NOMO-1 treated with dmso at 0.1 percent for 144 hours (cell line): ENCODE measurements around the gene MLLT10.

Experiments
- DNase-seq: peaks from one replicate; lab custom pipeline; 2025; ENCODE audit not compliant: unreplicated experiment; lab: John Stamatoyannopoulos, UW

MLLT10 gene

GRCh38 chr10:21516242-21517131 lies 17.5 kb upstream of the MLLT10 start:
- no peak for DNase-seq

- no peak for DNase-seq
Measured at GRCh38 chr10:21517134-21518031, 16.6 kb upstream of the MLLT10 start.

- DNase-seq: peak; percentile 89
Measured at GRCh38 chr10:21518149-21518640, 15.8 kb upstream of the MLLT10 start.

- peak; percentile 35 for DNase-seq
Measured at GRCh38 chr10:21518641-21519396, 15.2 kb upstream of the MLLT10 start.

- DNase-seq: no peak
Measured at GRCh38 chr10:21519397-21519933, 14.6 kb upstream of the MLLT10 start.

DNA sequence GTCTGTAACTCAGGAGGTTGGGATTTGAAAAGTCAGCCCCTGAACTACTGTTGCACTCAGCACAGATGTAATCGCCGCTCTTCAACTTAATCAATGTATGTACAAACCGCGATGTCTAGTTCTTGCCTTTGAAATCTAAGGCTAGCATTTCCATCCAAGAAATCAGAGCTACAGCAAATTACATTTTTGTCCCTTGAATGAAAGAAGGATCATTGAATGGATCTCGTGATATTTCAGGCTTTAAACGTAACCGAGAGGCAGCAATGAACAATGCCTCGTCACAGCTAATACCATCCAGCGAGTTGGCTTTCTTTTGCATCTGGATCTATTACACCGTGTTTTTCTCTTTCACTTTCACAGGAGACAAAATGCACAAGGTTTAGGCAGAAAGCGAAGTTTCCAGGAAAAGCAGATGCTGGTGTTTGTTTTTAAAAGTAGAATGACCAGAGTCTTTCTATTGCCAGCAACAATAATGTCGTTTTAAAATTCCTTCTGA lies 14.0 kb upstream of the MLLT10 start:
- DNase-seq: no peak

DNA sequence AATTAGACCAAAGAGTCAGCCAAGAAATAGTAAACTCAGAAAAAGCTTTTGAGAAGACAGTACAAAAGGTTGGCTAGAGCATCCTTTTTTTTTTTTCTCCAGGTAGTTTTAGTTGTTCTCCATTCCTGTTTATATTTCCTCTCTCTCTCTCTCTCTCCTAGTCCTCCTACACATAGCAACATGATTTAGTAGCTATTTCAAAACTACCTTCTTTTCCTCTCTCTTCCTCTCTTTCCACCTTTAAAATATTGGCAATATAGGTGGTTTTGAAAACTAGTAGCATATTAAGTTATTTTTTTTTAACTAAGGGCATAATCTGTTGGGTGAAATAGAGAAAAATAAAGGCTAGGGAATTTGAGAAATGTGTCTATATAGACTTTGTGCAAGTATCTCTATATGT lies 13.5 kb upstream of the MLLT10 start:
- no peak for DNase-seq

DNA sequence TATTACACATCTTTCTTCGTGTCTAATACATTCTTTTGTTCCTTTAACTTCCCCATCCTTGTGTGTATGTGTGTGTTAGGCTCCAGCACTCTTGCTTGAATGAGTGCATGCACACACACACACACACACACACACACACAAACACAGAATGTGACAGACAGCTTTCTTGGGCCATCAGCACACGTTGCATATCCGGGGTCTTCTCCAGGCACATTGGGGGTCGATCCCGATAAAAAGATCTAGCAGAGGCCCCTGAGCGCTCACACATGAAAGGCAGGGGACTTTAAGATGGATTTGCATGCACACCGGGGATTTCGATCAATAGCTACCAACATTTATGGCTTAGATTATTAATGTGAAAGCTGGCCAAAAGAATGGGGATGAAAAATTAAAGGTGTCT lies 13.1 kb upstream of the MLLT10 start:
- no peak for DNase-seq

DNA sequence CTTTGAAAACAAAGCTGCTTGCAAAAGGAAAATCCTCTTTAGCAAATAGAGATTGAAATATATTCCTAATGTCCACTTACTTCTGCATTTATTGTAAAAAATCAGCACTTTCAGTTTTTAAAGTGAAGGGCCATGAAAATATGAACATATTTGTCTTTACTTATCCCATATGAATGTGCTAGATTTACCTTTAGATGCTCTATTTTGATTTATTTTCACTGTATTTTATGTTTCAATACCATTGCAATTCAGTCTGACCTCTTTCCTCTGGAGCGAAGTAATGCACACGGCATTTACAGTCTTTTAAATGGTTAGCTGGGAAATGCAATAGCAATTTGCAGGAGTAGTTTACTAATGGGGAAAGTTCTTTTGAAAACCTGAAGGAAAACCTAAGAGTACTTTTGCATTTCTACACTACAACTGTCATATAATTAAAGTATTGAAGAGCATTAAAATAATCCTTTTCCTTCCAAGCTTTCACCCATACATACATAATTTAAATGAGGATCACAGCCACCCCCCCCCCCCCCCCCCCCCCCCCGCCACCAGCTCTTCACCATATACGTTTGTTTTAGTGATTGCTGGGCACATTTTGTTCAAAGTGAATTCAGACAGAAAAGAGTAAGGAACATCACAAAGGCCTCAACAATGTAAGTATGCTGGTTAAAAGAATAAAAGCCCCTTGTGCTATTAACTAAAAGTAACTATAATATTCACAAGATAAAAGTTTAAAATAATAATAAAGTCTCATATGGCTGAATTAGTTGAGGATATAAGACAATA lies 12.1 kb upstream of the MLLT10 start:
- DNase-seq: no peak

GRCh38 chr10:21522631-21523406 lies 11.2 kb upstream of the MLLT10 start:
- no peak for DNase-seq

DNA sequence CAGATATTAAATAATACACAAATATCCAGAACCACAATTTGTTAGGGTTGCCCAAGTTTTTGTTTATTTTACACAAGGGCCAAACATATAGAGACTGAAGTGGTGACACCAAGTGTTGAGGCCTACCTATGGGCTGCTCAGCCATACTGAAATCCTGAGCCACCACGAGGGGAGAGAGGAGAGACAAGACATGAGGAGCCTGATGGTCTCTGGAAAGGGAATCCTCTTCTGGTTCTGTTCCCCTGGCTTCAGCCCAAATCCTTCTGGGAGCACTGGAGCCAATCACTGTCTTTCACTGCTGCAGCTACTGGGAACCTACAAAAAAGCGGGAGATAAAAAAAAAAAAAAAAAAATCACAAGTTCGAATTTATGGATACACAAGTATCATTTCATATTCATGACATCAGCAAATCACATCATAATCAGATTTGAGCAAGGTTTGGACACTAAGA lies 10.4 kb upstream of the MLLT10 start:
- no peak for DNase-seq

GRCh38 chr10:21524131-21524525 lies 9.9 kb upstream of the MLLT10 start:
- no peak for DNase-seq

DNA sequence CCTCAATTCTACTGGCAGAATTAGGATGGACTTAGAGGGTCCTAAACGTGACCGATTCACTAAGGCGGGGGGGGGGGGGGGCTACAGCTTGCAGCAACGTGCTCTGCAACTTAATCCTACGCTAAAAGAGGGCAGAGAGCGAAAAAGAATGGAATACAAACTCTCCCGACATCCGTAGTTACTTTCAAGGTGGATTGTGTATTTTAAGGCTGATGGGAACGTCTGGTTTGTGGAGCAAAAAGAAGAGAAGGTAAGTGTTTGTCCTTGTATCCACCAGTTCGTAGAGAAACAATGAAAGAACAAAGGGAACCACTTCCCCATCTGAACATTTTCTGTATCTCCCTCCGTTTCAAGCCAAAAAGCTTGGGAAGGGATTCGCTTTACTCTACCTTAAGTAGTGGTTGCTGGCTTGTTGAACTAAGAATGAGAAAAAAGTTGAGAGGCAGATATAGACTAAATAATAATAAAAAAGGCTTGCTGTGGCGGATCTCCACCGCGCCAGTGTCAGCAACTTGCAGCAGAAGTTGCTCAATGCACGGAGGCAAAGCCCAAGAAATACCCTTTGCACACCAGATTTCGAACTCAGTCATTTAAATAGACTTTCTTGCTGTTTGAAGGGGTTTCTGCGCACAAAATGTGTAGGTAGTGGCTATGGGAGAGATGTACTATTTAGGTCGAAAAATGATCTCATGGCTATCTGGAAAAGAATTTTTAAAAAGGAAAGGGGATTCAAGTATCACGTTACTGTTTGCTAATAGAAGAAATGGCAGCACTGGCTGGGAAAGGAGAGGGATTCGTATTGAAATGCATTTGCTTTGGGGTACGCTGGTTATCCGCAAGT lies 9.3 kb upstream of the MLLT10 start:
- DNase-seq: peak; percentile 52

DNA sequence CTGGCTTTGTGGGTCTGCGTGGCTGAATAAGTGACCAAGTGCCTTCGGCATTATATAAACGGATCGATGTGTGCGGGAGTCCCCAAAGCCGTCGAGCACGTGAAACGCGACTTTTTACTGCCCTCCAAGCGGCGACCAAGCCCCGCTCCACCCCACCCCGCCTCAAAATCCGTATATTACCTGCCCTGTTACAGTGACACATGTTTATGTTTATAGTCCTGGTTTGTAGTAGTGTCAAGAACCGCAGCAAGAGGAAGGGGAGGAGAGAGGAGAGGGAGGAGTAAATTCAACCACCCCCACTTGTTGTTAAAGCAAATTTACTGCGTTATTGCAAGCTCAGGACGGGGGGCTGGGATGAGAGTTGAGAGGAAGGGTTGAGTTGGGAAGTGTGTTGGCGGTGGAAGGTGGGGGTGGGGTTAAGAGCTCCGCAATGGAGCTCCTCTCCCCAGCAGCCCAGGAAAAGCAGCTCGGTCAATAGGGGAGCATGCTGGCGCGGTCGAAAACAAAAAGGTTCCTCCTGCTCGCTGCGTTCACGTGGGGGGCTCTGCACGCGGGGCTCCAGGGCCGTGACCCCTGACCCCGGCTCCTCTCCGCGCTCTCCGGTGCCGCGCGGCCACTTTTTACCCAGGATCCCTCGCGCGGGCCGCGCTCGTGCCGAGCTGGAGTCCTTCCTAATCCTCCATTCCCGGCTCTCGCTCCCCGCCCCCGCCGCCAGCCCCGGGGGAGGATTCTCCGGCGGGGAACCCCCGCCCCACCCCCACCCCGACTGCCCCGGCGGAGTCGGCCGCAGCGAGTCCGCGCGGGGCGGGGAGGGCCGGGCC lies 8.5 kb upstream of the MLLT10 start, which contains the start of gene SKIDA1:
TSS of gene SKIDA1 (minus strand) at position 316 of the 821 bp plus-strand sequence. CDS start 7,860 bp downstream, outside the sequence.
- DNase-seq: peak; percentile 95

GRCh38 chr10:21526188-21526859 lies 7.7 kb upstream of the MLLT10 start:
- DNase-seq: peak; percentile 80

- DNase-seq: no peak
Measured at GRCh38 chr10:21526860-21527597, 7.0 kb upstream of the MLLT10 start.
